GM12878 (cell line): ENCODE results near the gene CCDC66. TPM values are rescaled to one million over a fixed set of nuclear protein-coding genes. Genes with fewer than 3 reads are reported as not detected.
A peak's percentile ranks its signal among the peaks of the same experiment; 100 is the strongest.

Experiments used
- ASH2L ChIP-seq: fragments of 300-600, 200-600 bp; sonication (generic); IDR thresholded peaks from 2 replicates; pipeline ENCODE4 v1.6.1; 2017; ENCODE audit warnings: low read depth, mild to moderate bottlenecking, borderline replicate concordance
- CEBPB ChIP-seq, 2 experiments: fragments of 150-350 bp in 1 of 2; IDR thresholded peaks; 2 replicates each; pipeline ENCODE4 v1.6.1; 2012 to 2014; ENCODE audit warnings: low read depth in 2 of 2, low read length in 2 of 2, borderline replicate concordance in 1 of 2, inconsistent platforms in 1 of 2
- CHD4 ChIP-seq: fragments of 200-600 bp; sonication (generic); IDR thresholded peaks from 2 replicates; pipeline ENCODE4 v1.6.1; 2016; ENCODE audit warnings: mild to moderate bottlenecking
- CREB1 ChIP-seq: IDR thresholded peaks from 2 replicates; pipeline ENCODE4 v1.6.1; 2012; ENCODE audit warnings: low read depth, mild to moderate bottlenecking, inconsistent platforms
- CTCF ChIP-seq, 3 experiments: IDR thresholded peaks in 2 of 3; conservative IDR thresholded peaks in 1 of 3; 2 replicates each; pipeline ENCODE4 v1.5.1; 2011; ENCODE audit warnings: low read depth in 3 of 3, low read length in 3 of 3, mild to moderate bottlenecking in 3 of 3, control low read depth in 2 of 3, moderate library complexity in 2 of 3, inconsistent platforms in 1 of 3, mixed read lengths in 1 of 3; ENCODE audit not compliant: control insufficient read depth in 2 of 3, insufficient read depth in 1 of 3; ENCODE audit errors: extremely low read depth in 1 of 3
- EP300 ChIP-seq, 2 experiments: fragments of 150-350 bp in 1 of 2; IDR thresholded peaks; 2 replicates each; pipeline ENCODE4 v1.6.1; 2011 to 2012; ENCODE audit warnings: low read depth in 2 of 2, low read length in 2 of 2, borderline replicate concordance in 1 of 2, improper control_type of control experiment in 1 of 2, inconsistent platforms in 1 of 2; ENCODE audit not compliant: control insufficient read depth in 1 of 2
- FOXK2 ChIP-seq: fragments of 450-650 bp; IDR thresholded peaks from 2 replicates; pipeline ENCODE4 v1.6.1; 2017; ENCODE audit warnings: mild to moderate bottlenecking, moderate library complexity
- JUNB ChIP-seq: IDR thresholded peaks from 2 replicates; pipeline ENCODE4 v1.6.1; 2016; ENCODE audit warnings: antibody characterized with exemption, mild to moderate bottlenecking
- JUND ChIP-seq: IDR thresholded peaks from 2 replicates; pipeline ENCODE4 v1.6.1; 2012; ENCODE audit warnings: low read depth, mild to moderate bottlenecking, low read length, improper control_type of control experiment, moderate library complexity
- MAX ChIP-seq: IDR thresholded peaks from 2 replicates; pipeline ENCODE4 v1.6.1; 2012; ENCODE audit warnings: low read depth, low read length, improper control_type of control experiment
- MTA3 ChIP-seq: IDR thresholded peaks from 2 replicates; pipeline ENCODE4 v1.6.1; 2012; ENCODE audit warnings: low read length, inconsistent platforms, borderline replicate concordance
- NFXL1 ChIP-seq: fragments of 450-650 bp; IDR thresholded peaks from 2 replicates; pipeline ENCODE4 v1.6.1; 2017; ENCODE audit warnings: antibody characterized with exemption, mild to moderate bottlenecking, borderline replicate concordance
- NRF1 ChIP-seq: conservative IDR thresholded peaks from 2 replicates; pipeline ENCODE4 v1.6.1; 2011; ENCODE audit warnings: mild to moderate bottlenecking, low read depth, low read length, improper control_type of control experiment
- PML ChIP-seq: IDR thresholded peaks from 2 replicates; pipeline ENCODE4 v1.6.1; 2012; ENCODE audit warnings: low read length, inconsistent platforms
- POU2F2 ChIP-seq: IDR thresholded peaks from 3 replicates; pipeline ENCODE4 v1.6.1; 2011; ENCODE audit warnings: low read depth, mild to moderate bottlenecking, low read length, borderline replicate concordance
- RBBP5 ChIP-seq: fragments of 200-600 bp; sonication (generic); conservative IDR thresholded peaks from 2 replicates; pipeline ENCODE4 v1.6.1; 2016
- RCOR1 ChIP-seq: conservative IDR thresholded peaks from 2 replicates; pipeline ENCODE4 v1.6.1; 2012; ENCODE audit warnings: low read depth, low read length, improper control_type of control experiment
- SMARCA5 ChIP-seq: fragments of 450-650 bp; IDR thresholded peaks from 2 replicates; pipeline ENCODE4 v1.6.1; 2017; ENCODE audit warnings: mild to moderate bottlenecking
- SP1 ChIP-seq: IDR thresholded peaks from one replicate; pipeline ENCODE4 v1.6.1; 2011; ENCODE audit warnings: low read depth, low read length
- SPI1 ChIP-seq: IDR thresholded peaks from 2 replicates; pipeline ENCODE4 v1.6.1; 2011; ENCODE audit warnings: low read depth, mild to moderate bottlenecking, low read length, moderate library complexity, borderline replicate concordance; ENCODE audit not compliant: insufficient read depth
- STAT3 ChIP-seq: IDR thresholded peaks from 2 replicates; pipeline ENCODE4 v1.6.1; 2011; ENCODE audit warnings: low read depth, low read length, improper control_type of control experiment
- TBL1XR1 ChIP-seq: IDR thresholded peaks from 2 replicates; pipeline ENCODE4 v1.6.1; 2012; ENCODE audit warnings: low read depth, low read length, improper control_type of control experiment
- YY1 ChIP-seq: IDR thresholded peaks from 2 replicates; pipeline ENCODE4 v1.6.1; 2011; ENCODE audit warnings: low read depth, mild to moderate bottlenecking, low read length
- ZNF24 ChIP-seq: fragments of 450-650 bp; IDR thresholded peaks from 2 replicates; pipeline ENCODE4 v1.6.1; 2017; ENCODE audit warnings: antibody characterized with exemption, mild to moderate bottlenecking
- polyA plus RNA-seq, 11 experiments: library from polyadenylated mRNA; depleted of rRNA in 4 of 11; unstranded in 6 of 11; stranded (reverse) in 5 of 11; fragments of >200 nt; fragmentation: Nextera tagmentation in 4 of 11; fragmentation: Illumina TruSeq in 1 of 11; extraction: Ambion mirVana in 4 of 11; extraction: Trizol in 1 of 11; gene quantifications; 1 replicate in 1 of 11; 2 replicates in 10 of 11; pipeline versions ENCODE4 v1.2.1 to v1.2.3, GENCODE V29; 2011 to 2016; ENCODE audit warnings: inconsistent platforms in 2 of 11, missing spikeins in 2 of 11, low read depth in 1 of 11
- total RNA-seq, 4 experiments: library from RNA; depleted of rRNA in 3 of 4; stranded (reverse); fragments of >200 nt in 3 of 4; fragmentation: Illumina TruSeq in 1 of 4; extraction: Trizol in 1 of 4; gene quantifications; 2 replicates each; pipeline versions ENCODE4 v1.2.1 to v1.2.3, GENCODE V29; 2013 to 2021
- TF ChIP-seq, protein P1 (sequence below): fragments of 450-650 bp; IDR thresholded peaks from 2 replicates; pipeline ENCODE4 v1.6.1; 2014; ENCODE audit warnings: mild to moderate bottlenecking
- TF ChIP-seq, protein P2 (sequence below): fragments of 450-650 bp; IDR thresholded peaks from 2 replicates; pipeline ENCODE4 v1.6.1; 2017; ENCODE audit warnings: mild to moderate bottlenecking

The CCDC66 gene
- total and polyA plus RNA-seq, 10 of the 15 experiments (the other 5 are each of a cell fraction or from before 2014, with no cell fraction given): 9.4 to 31.9 (median 18.1) TPM

DNA sequence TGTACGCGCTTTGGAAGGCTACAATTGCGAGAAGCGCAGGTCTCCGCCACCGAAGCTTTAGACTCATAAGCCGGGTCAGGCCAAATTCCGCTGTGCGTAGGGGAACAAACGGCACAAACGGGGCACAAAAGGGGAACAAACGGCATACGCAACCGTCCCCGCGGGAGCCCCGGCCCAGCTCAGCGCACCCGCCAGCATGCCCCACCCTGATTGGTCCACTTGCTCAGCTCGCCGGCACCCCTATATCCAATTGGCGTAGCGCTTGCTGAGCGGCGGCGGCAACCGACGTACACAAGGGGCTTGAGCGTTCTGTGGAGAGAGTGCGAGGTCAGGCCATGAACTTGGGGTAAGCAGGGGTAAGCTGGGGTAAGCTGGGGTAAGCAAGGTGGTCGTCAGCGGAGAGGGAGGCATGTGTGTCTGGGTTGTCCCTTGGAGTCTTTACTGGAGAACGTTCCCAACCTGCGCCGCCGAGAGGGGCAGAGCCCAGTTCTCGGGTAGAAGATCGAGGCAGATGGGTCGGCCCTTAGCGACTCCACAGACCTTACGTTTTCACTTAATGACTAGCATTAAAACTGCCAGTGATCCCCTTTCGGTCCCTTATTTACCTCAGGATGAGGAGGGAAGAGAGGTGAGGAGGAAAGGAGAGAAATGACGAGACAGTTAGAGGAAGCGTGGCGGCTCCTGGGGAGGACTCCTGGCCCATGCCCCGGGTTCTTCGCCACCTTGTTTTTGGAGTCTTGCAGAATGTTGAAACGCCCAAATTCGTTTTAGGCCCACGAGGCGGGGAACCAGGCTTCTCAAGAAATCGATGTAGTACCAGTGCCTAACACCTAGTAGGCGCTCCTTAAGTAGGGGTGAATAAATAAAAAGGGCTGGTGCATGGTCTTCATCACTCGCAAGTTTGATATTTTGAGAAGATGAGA lies at the start of gene CCDC66 (continued):
- TF ChIP-seq, protein P1, sequence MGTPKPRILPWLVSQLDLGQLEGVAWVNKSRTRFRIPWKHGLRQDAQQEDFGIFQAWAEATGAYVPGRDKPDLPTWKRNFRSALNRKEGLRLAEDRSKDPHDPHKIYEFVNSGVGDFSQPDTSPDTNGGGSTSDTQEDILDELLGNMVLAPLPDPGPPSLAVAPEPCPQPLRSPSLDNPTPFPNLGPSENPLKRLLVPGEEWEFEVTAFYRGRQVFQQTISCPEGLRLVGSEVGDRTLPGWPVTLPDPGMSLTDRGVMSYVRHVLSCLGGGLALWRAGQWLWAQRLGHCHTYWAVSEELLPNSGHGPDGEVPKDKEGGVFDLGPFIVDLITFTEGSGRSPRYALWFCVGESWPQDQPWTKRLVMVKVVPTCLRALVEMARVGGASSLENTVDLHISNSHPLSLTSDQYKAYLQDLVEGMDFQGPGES: peak; percentile 71
- TF ChIP-seq YY1 (0 out of 2 replicates have a peak, but pooled peaks have one; percentile 22), RBBP5 (no peak), TBL1XR1 (no peak), SPI1 (no peak), POU2F2 (peak; percentile 73; the same call in 2 of the 3 replicates), SMARCA5 (no peak), MTA3 (no peak), EP300 (IDR thresholded peaks at IDR 0.05; ENCODE audit: borderline replicate concordance in 1 of 2, control insufficient read depth in 1 of 2, low read depth in 2 of 2, low read length in 2 of 2) (no peak), CREB1 (peak; percentile 41; the same call in 1 of the 2 replicates), JUND (no peak), RCOR1 (no peak), NFXL1 (no peak), JUNB (0 out of 2 replicates have a peak, but pooled peaks have one; percentile 3), CTCF (IDR thresholded peaks at IDR 0.05 in 2 of 3, conservative IDR thresholded peaks at IDR 0.05 in 1 of 3; ENCODE audit: control insufficient read depth in 2 of 3, extremely low read depth in 1 of 3, insufficient read depth in 1 of 3, low read depth in 3 of 3, low read length in 3 of 3) (peak; percentile 74 to 86 (median 84)), CHD4 (no peak), ASH2L (0 out of 2 replicates have a peak, but pooled peaks have one; percentile 11), ZNF24 (no peak), SP1 (peak; percentile 95), CEBPB (IDR thresholded peaks at IDR 0.05; ENCODE audit: borderline replicate concordance in 1 of 2, low read depth in 2 of 2, low read length in 2 of 2) (no peak), PML (peak; percentile 66; the same call in 1 of the 2 replicates), NRF1 (no peak), FOXK2 (peak; percentile 86; the same call in 1 of the 2 replicates), MAX (no peak; the same call in 1 of the 2 replicates), STAT3 (no peak)
- TF ChIP-seq, protein P2, sequence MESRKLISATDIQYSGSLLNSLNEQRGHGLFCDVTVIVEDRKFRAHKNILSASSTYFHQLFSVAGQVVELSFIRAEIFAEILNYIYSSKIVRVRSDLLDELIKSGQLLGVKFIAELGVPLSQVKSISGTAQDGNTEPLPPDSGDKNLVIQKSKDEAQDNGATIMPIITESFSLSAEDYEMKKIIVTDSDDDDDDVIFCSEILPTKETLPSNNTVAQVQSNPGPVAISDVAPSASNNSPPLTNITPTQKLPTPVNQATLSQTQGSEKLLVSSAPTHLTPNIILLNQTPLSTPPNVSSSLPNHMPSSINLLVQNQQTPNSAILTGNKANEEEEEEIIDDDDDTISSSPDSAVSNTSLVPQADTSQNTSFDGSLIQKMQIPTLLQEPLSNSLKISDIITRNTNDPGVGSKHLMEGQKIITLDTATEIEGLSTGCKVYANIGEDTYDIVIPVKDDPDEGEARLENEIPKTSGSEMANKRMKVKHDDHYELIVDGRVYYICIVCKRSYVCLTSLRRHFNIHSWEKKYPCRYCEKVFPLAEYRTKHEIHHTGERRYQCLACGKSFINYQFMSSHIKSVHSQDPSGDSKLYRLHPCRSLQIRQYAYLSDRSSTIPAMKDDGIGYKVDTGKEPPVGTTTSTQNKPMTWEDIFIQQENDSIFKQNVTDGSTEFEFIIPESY: no peak
